Right lobe of liver (tissue), 6 donors: Measurements from ENCODE around the gene KCTD7. TPM values are rescaled to one million over a fixed set of nuclear protein-coding genes. Genes with fewer than 3 reads are reported as not detected.
"Not testable (repeated sequence)": the region's sequence is repeated elsewhere in the genome, so short reads cannot be mapped to it uniquely, and the experiment has no call there.

ENCODE experiments used
- ATAC-seq, 4 donors: fragments of 200-7000 bp; cut with Tn5 transposase; one replicate each; pipeline ENCODE4 v1.9.1; 2020; ENCODE audit warnings: mild to moderate bottlenecking in 4 of 4, moderate library complexity in 4 of 4
- DNase-seq, 3 donors: peaks; one replicate each; pipeline ENCODE4 v3.0.0-alpha.2; 2020
- H3K27ac ChIP-seq, 3 donors: fragments of 200-600 bp; one replicate each; pipeline ENCODE4 v1.8.0; 2022
- H3K27me3 ChIP-seq, 2 donors: fragments of 200-600 bp; one replicate each; pipeline ENCODE4 v1.8.0; 2022
- H3K36me3 ChIP-seq, 4 donors: fragments of 200-600 bp; sonication (generic) in 1 of 4; one replicate each; pipeline versions ENCODE4 v1.5.1 to v1.8.0; 2017 to 2022; ENCODE audit warnings: control low read depth in 1 of 4
- H3K4me1 ChIP-seq, 4 donors: fragments of 200-600 bp; sonication (generic) in 1 of 4; one replicate each; pipeline versions ENCODE4 v1.5.1 to v1.8.0; 2017 to 2022; ENCODE audit warnings: control low read depth in 1 of 4
- H3K4me3 ChIP-seq, 3 donors: fragments of 200-600 bp; one replicate each; pipeline ENCODE4 v1.8.0; 2022
- H3K9me3 ChIP-seq, 4 donors: fragments of 200-600 bp; sonication (generic) in 1 of 4; one replicate each; pipeline versions ENCODE4 v1.5.1 to v1.8.0; 2017 to 2022; ENCODE audit warnings: control low read depth in 1 of 4
- CTCF ChIP-seq, 4 donors: fragments of 200-600 bp in 3 of 4; fragments of 450-650 bp in 1 of 4; IDR thresholded peaks; one replicate each; pipeline versions ENCODE4 v1.5.1 to v1.8.0; 2016 to 2022; ENCODE audit warnings: antibody characterized with exemption in 4 of 4, mild to moderate bottlenecking in 2 of 4
- POLR2A ChIP-seq: fragments of 450-650 bp; IDR thresholded peaks from one replicate; pipeline ENCODE4 v1.6.1; 2017; ENCODE audit warnings: antibody characterized with exemption, mild to moderate bottlenecking
- WGBS: methylation state at CpG from one replicate; pipeline ENCODE4 v1.1.6; 2018; ENCODE audit warnings: low coverage, low lambda C conversion rate; ENCODE audit not compliant: insufficient coverage; ENCODE audit errors: missing lambda C conversion rate; 5-methylcytosine and 5-hydroxymethylcytosine counted together
- intact Hi-C, 2 donors: fragments of 100-400 bp; cut with DNase I; formaldehyde crosslinking; loops; one replicate each; pipeline versions ENCODE4 v1.11.2 to v1.14.1; 2022
- total RNA-seq, 6 experiments: library from RNA; depleted of rRNA in 2 of 6; stranded (reverse); fragments of >200 nt in 2 of 6; fragmentation: NEBNext Ultra II Directional in 3 of 6; extraction: Animal tissue kit (Norgen Biotek cat#: 25700) in 3 of 6; gene quantifications; one replicate each; pipeline versions ENCODE4 v1.1.0 to v1.2.4, GENCODE V29; 2016 to 2023
- donor health status: DM: no; HTN: yes; CAD: no.
- donor health status: DM: no; HTN: no; CAD: no.
- donor health status: DM: no; HTN: no; CAD: no.
- donor health status: DM: no; HTN: yes; CAD: no.
- donor health status: DM: no; HTN: yes; CAD: no.

Gene KCTD7
- total RNA-seq, 6 experiments from 2014 or later, result 1.4 to 5.7 (median 3.9) TPM

- ATAC-seq (no peak), DNase-seq (no peak)
- TF ChIP-seq POLR2A (no peak), CTCF (IDR thresholded peaks at IDR 0.05) (no peak)
- H3K9me3 ChIP-seq, result no peaks in the 10 kb centered on the region
- intact Hi-C loops, result no loop called here
- no peaks in the 10 kb centered on the region for H3K36me3 ChIP-seq
- H3K4me1 ChIP-seq, result no peaks in the 10 kb centered on the region
- no peaks in the 10 kb centered on the region for H3K27me3 ChIP-seq
- 71% methylated on average over 1 of the region's 1 CpG for whole genome bisulfite sequencing
- no peak overlapping the region for H3K4me3 ChIP-seq
- H3K27ac ChIP-seq, result no peak overlapping the region
Observed at GRCh38 chr7:66615699-66616098, 13.0 kb upstream of the KCTD7 start.

DNA sequence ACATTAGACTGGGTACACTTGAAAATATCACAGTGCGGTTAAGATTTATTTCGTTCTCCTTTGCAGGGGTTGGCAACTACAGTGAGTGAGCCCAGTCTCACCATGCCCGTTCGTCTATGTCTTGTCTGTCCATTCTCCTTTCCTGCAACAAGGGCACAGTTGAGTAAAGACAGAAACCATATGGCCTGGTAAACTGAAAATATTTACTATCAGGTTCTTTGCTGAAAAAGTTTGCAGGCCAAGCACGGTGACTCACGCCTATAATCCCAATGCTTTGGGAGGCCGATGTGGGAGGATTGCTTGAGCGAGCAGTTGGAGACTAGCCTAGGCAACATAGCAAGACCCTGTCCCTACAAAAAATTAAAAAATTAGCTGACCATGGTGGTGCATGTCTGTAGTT is 11.4 kb upstream of the KCTD7 start:
- Histone ChIP-seq H3K27ac (no peak overlapping the region), H3K27me3 (no peaks in the 10 kb centered on the region), H3K4me1 (no peaks in the 10 kb centered on the region), H3K9me3 (no peaks in the 10 kb centered on the region), H3K36me3 (no peaks in the 10 kb centered on the region), H3K4me3 (no peak overlapping the region)
- no peak for ATAC-seq
- WGBS, result 76% methylated on average over 8 of the region's 8 CpGs
- no peak for DNase-seq
- intact Hi-C loops, result no loop called here
- TF ChIP-seq POLR2A (no peak), CTCF (IDR thresholded peaks at IDR 0.05) (no peak)

DNA sequence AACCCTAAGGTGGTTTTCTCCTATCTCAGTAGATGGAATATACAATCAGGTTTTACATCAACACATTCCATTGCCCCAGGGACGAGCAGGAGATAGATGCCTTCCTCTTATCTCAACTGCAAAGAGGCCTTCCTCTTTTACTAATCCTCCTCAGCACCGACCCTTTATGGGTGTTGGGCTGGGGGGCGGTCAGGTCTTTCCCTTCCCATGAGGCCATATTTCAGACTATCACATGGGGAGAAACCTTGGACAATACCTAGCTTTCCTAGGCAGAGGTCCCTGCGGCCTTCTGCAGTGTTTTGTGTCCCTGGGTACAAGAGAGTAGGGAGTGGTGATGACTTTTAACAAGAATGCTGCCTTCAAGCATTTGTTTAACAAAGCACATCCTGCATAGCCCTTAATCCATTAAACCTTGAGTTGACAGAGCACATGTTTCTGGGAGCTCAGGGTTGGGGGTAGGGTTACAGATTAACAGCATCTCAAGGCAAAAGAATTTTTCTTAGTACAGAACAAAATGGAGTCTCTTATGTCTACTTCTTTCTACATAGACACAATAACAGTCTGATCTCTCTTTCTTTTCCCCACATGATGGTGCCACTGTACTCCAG is 9.2 kb upstream of the KCTD7 start:
- H3K4me3 ChIP-seq, H3K4me1 ChIP-seq, DNase-seq, intact Hi-C loops, H3K36me3 ChIP-seq, H3K27me3 ChIP-seq, H3K27ac ChIP-seq, ATAC-seq, H3K9me3 ChIP-seq: not testable (repeated sequence)
- 50% methylated on average over 4 of the region's 4 CpGs for WGBS

DNA sequence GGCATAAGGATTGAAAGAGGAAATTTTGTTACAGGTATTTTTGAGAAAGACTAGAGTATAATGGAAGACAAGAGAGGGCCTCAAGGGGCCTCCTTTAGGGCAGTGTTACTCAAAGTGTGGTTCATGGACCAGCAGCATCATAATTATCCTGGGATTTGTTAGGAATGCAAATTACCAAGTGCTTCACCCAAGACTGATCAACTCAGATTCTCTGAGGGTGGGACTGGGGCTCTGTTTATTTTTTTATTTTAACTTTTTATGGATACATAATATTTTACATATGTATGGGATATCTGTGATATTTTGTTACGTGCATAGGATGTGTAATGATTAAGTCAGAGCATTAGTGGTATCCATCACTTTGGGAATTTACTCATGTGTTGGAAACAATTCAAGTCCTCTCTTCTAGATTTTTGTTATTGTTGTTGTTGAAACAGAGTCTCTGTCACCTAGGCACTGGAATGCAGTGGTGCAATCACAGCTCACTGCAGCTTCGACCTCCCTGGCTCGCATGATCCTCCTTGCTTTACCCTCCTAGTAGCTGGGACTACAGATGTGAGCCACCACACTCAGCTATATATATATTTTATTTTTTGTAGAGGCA is 2.2 kb upstream of the KCTD7 start:
- Histone ChIP-seq H3K4me1 (peaks cover 0 to 6% (median 0%) of the 10 kb centered on the region in 4 donors), H3K36me3 (no peaks in the 10 kb centered on the region), H3K9me3 (no peaks in the 10 kb centered on the region), H3K4me3 (no peak overlapping the region), H3K27me3 (no peaks in the 10 kb centered on the region), H3K27ac (no peak overlapping the region)
- WGBS, result 68% methylated on average over 3 of the region's 3 CpGs
- intact Hi-C loops, result no loop called here
- TF ChIP-seq POLR2A (no peak), CTCF (IDR thresholded peaks at IDR 0.05) (no peak)
- no peak for DNase-seq
- ATAC-seq, result no peak

- Histone ChIP-seq H3K27ac (no peak overlapping the region), H3K36me3 (no peaks in the 10 kb centered on the region), H3K9me3 (no peaks in the 10 kb centered on the region), H3K27me3 (no peaks in the 10 kb centered on the region), H3K4me3 (peak overlapping the region in 2 of 3 donors; percentile 54 to 74), H3K4me1 (peaks cover 0 to 6% (median 0%) of the 10 kb centered on the region in 4 donors)
- TF ChIP-seq CTCF (IDR thresholded peaks at IDR 0.05) (no peak), POLR2A (no peak)
- WGBS, result 53% methylated on average over 10 of the region's 10 CpGs
- ATAC-seq (no peak), DNase-seq (no peak)
- intact Hi-C loops, result no loop called here
Observed at GRCh38 chr7:66627151-66627681, 1.5 kb upstream of the KCTD7 start.
